C1 segment of cervical spinal cord (tissue), 14 donors: ENCODE measurements around the gene SMG6.

Experiments used
- DNase-seq, 14 donors: peaks; one replicate each; lab custom pipeline; 2025; lab: John Stamatoyannopoulos, UW

SMG6 gene

GRCh38 chr17:2084036-2084765 lies 219.4 kb downstream of the SMG6 start:
- no peak for DNase-seq

DNA sequence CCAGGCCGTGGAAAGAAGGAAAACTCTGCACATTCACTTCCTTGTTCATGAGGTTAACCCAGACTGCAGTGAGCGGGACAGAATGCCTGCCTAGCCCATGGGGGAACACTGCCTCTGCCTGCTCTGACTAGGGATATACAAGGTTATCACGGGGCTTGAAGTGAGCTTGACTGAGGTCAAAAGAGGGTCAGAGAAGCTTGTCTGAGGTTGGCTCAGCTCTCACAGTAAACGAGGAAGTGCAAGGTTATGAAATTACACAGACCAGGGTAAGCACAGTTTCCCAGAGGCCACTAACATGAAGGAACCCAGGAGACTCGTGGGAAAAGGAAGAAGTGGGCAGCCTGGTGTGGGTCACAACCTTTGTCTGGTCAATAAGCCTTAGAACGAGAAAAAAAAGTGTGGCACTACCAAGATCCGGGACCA lies 220.0 kb downstream of the SMG6 start:
- peak in 5 of 14 donors; percentile 33 to 45 (median 41) for DNase-seq

DNA sequence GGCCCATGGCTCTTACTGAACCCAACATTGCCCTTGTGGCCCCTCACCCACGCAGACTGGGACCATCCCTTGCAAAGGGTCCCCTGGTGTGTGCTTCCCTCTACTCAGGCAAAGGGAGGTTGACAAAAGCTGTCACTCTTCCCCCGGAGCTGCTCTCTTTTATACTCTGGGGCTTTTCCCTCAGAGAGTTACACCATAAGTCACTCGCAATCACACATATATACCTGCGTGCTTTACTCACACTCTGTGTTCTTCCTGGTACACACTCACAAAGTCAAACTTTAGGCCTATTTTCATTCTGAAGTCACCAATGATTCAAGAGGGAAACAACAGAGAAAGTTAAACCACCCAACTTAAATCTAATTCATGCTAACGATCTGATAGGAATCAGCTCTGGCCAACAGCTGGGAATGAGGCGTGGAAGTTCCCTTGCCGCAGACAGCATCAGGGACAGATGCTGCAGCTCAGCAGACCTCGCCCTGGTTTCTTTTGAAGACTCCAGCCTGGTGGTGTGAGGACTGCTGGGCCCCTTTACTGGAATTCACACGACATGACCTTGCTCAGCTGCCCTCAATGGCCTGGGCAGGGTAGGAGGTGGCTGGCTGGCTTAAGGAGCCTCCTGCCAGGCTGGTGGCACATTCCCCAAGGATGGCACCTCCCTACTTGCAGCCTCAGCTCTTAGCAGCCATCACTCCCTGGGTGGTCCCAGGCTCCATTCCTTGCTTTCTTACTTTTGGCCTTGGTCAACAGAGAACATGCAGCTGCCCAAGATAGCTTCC lies 221.4 kb downstream of the SMG6 start:
- no peak for DNase-seq

DNA sequence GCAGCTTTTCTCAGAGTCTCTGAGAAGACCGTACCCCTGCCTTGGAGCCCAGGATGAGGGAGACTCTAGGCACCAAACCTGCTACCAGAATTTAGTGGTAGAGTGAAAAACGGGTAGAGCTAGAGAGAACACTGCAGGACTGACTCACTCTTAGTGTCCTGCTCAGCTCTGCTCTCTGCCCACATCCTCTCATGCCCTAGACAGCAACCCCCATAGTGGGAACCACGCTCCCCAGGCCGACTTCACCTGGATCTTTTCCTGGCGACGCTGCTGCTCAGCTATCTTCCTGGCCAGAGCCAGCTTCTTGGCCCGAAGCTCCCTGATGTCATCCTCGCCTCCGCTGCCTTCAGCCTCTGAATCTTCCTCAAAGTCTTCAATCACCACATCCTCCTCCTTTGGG lies 222.0 kb downstream of the SMG6 start:
- DNase-seq, result no peak

- DNase-seq, result no peak
These were observed 226.5 kb downstream of the SMG6 start for GRCh38 chr17:2077040-2077439.

DNA sequence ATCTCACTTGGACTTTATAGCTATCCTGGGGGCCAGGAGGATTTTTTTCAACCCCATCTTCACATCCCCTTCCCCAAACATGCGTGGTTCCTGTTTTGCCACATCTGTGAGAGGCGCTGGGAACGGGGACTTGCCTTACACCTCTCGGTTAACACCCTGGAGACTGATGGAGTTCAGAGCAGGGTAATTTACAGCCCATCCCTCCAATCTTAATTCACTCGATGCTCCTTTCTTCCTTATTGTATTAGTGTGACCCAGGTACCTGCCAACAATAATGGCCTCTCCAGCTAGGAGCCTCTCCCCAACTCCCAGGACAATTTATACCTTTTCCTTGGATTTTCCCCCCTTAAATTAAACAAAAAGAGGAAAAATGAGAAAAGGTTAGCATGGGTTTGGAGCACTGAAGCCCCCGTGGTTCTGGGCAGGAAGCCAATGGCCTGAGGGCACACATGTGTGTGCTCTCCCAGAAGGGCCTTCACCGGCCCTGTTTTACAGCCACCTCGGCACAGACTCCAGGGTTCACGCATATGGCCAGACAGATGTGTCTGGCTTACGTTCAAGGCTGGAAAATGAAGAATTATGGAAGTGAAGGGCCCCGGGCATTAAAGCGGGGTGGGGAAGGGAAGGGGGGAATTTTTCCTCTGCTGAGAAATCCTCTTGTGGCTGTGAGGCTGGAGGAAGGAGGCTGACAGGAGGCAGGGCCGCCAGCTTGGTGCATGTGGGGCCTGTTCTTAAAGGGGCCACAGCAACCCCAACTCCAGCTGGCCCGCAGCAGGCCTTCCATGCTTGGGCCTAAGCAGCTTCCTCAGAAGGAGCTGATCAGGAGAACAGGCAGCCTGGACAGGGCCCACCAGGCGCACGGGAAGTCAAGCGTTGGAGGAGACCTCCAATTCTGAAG lies 227.2 kb downstream of the SMG6 start:
- no peak for DNase-seq

- DNase-seq, result no peak
These were observed 228.1 kb downstream of the SMG6 start for GRCh38 chr17:2075336-2076086.

- no peak for DNase-seq
These were observed 228.7 kb downstream of the SMG6 start for GRCh38 chr17:2074919-2075318.

DNA sequence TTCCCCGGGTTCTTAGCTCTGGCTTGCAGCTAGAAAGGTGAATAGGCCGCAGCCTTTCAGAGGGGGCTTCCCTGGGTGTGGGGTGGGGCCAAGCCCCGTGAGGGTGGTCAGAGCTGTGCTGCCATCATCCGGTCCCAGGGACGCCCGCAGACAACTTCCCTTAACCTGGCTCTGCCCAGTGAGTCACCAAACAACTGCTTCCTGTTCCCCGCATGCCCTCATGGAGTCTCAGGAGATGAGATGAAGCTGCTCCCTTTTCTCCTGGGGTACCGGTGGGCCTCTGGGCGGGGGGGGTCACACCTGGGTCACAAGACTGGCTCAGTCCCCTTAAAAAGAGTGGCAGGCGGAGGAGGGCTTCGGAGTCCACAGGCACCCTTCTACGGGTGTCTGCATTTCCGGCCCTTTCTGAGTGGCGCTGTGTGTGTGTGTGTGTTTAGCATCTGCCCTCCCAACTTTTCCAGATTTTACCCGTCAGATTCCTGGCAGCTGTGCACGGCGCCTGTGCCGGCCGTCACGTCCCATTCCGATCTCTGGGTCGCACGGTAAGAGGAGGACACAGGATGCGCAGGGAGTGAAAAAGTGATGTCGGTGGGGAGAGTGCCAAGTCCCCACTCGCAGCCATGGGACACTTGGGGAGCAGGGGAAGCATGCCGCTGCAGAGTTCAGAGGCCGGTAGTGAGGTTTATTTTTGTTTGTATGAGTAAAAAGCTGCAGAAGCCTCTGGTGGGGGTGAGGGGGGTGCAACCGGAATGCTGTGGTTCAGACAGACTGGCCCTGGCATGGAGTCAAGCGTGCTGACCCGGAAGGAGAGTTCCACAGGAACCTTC lies 231.9 kb downstream of the SMG6 start:
- DNase-seq, result no peak

GRCh38 chr17:2071024-2071385 lies 232.6 kb downstream of the SMG6 start:
- DNase-seq, result no peak

DNA sequence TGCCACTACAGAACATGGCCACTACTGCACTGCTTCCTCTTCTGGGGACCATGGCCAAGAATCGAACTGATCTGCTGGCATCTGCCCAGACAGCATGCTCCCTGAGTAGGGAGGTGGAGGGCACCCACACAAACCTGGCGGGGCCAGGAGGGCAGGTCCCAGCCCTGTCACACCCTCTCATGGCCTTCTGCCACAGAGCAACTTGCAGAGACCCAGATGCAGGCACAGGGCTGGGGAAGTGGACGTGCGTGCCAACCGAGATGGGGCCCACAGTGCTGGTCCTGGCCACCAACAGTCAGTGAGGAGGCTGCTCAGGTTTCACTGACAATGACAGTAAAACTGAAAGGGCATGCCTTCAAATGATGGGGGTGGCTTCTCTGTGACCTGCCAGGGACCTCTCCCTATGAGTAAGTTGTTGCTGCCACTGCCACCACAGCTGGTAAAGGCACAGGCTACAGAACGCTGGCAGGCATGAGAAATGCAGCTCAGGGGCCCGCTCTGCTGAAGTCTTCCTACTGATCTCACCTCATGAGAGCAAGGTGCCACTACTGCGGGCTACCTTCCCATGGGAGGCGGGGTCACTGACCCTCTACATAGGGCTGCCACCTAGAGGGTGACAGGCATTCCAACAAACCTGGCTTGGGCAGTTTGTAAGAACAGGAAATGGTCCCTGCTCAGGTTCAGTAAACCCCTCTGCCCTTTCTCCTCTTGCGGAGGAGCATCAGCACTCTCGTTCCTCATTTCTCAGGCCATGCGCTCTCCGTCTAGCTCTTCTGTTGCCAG lies 233.2 kb downstream of the SMG6 start:
- DNase-seq, result no peak

- DNase-seq, result peak in 1 of 14 donors; percentile 84
These were observed 235.0 kb downstream of the SMG6 start for GRCh38 chr17:2068519-2069051.

GRCh38 chr17:2068031-2068518 lies 235.5 kb downstream of the SMG6 start:
- no peak for DNase-seq

- no peak for DNase-seq
These were observed 236.0 kb downstream of the SMG6 start for GRCh38 chr17:2067608-2068024.

GRCh38 chr17:2067048-2067561 lies 236.5 kb downstream of the SMG6 start:
- no peak for DNase-seq

DNA sequence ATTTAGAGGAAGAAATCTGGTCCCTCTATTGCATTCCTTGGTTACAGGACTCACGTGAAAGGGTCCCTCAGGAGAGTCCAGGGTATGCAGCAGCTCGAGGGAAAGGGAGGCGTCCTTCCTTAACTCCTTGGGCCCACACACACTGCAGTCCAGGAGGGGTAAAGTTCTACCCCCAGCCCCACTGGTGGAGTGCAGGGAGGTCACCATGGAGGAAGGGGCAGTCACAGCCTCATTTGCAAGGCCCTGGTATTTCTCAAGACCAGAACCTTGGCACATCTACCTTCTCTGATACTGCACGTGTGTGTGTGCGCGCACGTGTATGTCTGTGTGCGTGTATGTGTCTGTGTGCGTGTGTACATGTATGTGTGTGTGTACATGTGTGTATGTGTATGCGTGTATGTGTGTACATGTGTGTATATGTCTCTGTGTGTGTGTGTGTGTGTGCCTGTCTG lies 237.6 kb downstream of the SMG6 start:
- no peak for DNase-seq

GRCh38 chr17:2064980-2065785 lies 238.4 kb downstream of the SMG6 start:
- DNase-seq, result no peak

- no peak for DNase-seq
These were observed 239.0 kb downstream of the SMG6 start for GRCh38 chr17:2064520-2064971.
